MCF 10A (cell line): Measurements from ENCODE around the gene ATMIN. TPM values are rescaled to one million over a fixed set of nuclear protein-coding genes. Genes with fewer than 3 reads are reported as not detected.

ENCODE experiments used
- BruUV-seq: library from RNA; stranded (reverse); fragments of 400-500 nt; replicated peaks from 2 replicates; lab custom pipeline; 2021; lab: Mats Ljungman, UMichigan
- CTCF ChIA-PET: fragments of 300-600 bp; sonication (Branson Sonifier 250); formaldehyde crosslinking; extraction: SDS; loops from one replicate; lab custom pipeline; 2021; ENCODE audit warnings: antibody characterized with exemption, inconsistent platforms; lab: Yijun Ruan, JAX
- POLR2A ChIA-PET: fragments of 300-600, 350-650 bp; sonication (Branson Sonifier 250); formaldehyde crosslinking; extraction: SDS; loops from one replicate; lab custom pipeline; 2020; ENCODE audit warnings: antibody characterized with exemption, inconsistent platforms; lab: Yijun Ruan, JAX
- DNase-seq: peaks from one replicate; pipeline ENCODE4 v3.0.0-alpha.2; 2018; ENCODE audit not compliant: unreplicated experiment
- H3K27ac Mint-ChIP-seq: one replicate; pipeline ENCODE4 v1.8.0; 2022; ENCODE audit warnings: mild to moderate bottlenecking, low read depth, mixed read lengths; ENCODE audit not compliant: unreplicated experiment
- H3K27me3 Mint-ChIP-seq: one replicate; pipeline ENCODE4 v1.8.0; 2022; ENCODE audit warnings: mixed read lengths; ENCODE audit not compliant: insufficient read depth, unreplicated experiment
- H3K36me3 Mint-ChIP-seq: one replicate; pipeline ENCODE4 v1.8.0; 2022; ENCODE audit warnings: mild to moderate bottlenecking, moderate library complexity, mixed read lengths; ENCODE audit not compliant: insufficient read depth, unreplicated experiment
- H3K4me1 Mint-ChIP-seq: one replicate; pipeline ENCODE4 v1.8.0; 2022; ENCODE audit warnings: mixed read lengths; ENCODE audit not compliant: insufficient read depth, unreplicated experiment
- H3K4me3 Mint-ChIP-seq: one replicate; pipeline ENCODE4 v1.8.0; 2022; ENCODE audit warnings: mild to moderate bottlenecking, moderate library complexity, mixed read lengths; ENCODE audit not compliant: unreplicated experiment
- H3K9me3 Mint-ChIP-seq: one replicate; pipeline ENCODE4 v1.8.0; 2022; ENCODE audit warnings: mixed read lengths; ENCODE audit not compliant: unreplicated experiment
- intact Hi-C: fragments of 100-400 bp; cut with micrococcal nuclease; formaldehyde crosslinking; loops from 2 replicates; pipeline ENCODE4 v1.14.1; 2022
- total RNA-seq: library from RNA; stranded (reverse); gene quantifications from 2 replicates; pipeline ENCODE4 v1.2.3, GENCODE V29; 2022
- TF ChIP-seq, protein P1 (sequence below): fragments of 200-600 bp; IDR thresholded peaks from one replicate; pipeline ENCODE4 v1.8.0; 2022; ENCODE audit warnings: antibody characterized with exemption, mild to moderate bottlenecking; ENCODE audit not compliant: unreplicated experiment

ATMIN gene
- total RNA-seq, 1 experiment from 2014 or later = 33.8 TPM

DNA sequence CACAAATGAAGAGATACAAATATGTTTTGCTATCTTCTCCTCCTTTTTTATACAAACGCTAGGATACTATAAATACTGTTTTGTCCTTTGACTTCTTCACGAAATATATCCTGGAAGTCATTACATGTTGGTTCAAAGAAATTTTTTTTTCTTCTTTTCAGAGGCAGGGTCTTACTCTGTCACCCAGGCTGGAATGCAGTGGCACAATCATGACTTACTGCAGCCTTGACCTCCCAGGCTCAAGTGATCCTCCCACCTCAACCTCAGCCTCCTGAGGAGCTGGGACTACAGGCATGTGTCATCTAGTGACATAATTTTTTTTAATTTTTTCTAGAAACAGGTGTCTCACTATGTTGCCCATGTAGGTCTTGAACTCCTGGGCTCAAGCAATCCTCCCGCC is 45.1 kb upstream of the ATMIN start:
- peaks cover 17% of the 10 kb centered on the region for H3K36me3 Mint-ChIP-seq
- no TSS peak for BruUV-seq
- H3K27me3 Mint-ChIP-seq = no peaks in the 10 kb centered on the region
- no peak overlapping the region for H3K27ac Mint-ChIP-seq
- CTCF ChIA-PET = interaction anchor here (0.6 to 1.4 kb wide), 2 partner anchors 16 to 40 kb away, joined by 3 to 4 read pairs; no protein-coding TSS in a partner anchor
- DNase-seq = no peak
- H3K4me3 Mint-ChIP-seq = no peak overlapping the region
- POLR2A ChIA-PET = no interaction called here
- peaks cover 35% of the 10 kb centered on the region for H3K4me1 Mint-ChIP-seq
- intact Hi-C loops = no loop called here
- TF ChIP-seq, protein P1, sequence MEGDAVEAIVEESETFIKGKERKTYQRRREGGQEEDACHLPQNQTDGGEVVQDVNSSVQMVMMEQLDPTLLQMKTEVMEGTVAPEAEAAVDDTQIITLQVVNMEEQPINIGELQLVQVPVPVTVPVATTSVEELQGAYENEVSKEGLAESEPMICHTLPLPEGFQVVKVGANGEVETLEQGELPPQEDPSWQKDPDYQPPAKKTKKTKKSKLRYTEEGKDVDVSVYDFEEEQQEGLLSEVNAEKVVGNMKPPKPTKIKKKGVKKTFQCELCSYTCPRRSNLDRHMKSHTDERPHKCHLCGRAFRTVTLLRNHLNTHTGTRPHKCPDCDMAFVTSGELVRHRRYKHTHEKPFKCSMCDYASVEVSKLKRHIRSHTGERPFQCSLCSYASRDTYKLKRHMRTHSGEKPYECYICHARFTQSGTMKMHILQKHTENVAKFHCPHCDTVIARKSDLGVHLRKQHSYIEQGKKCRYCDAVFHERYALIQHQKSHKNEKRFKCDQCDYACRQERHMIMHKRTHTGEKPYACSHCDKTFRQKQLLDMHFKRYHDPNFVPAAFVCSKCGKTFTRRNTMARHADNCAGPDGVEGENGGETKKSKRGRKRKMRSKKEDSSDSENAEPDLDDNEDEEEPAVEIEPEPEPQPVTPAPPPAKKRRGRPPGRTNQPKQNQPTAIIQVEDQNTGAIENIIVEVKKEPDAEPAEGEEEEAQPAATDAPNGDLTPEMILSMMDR = no peak
- H3K9me3 Mint-ChIP-seq = no peaks in the 10 kb centered on the region

DNA sequence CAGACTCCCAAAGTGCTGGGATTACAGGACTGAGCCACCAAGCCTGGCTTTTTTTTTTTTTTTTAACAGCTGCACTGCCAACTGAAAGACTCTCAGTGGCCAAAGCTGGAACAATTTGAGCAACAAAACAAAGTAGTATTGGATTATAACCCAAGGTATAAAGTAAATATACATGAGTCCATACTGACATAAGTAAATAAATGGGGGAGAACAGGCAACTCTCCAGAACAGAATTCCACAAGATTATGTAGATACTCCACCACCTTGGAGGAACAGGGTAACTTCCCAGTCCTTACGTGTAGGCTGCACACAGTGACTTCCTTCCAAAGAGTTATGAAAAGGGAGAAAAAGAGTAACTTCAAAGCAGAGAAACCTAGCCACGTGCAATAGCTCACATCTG is 44.7 kb upstream of the ATMIN start:
- H3K4me3 Mint-ChIP-seq = no peak overlapping the region
- ChIA-PET CTCF (interaction anchor here (0.6 to 1.4 kb wide), 5 partner anchors 13 to 46 kb away, joined by 3 to 4 read pairs (median 3); partner anchors contain the start of gene ATMIN), POLR2A (no interaction called here)
- no peak for DNase-seq
- H3K9me3 Mint-ChIP-seq = no peaks in the 10 kb centered on the region
- BruUV-seq = no TSS peak
- no peak overlapping the region for H3K27ac Mint-ChIP-seq
- TF ChIP-seq, protein P1 = no peak
- H3K27me3 Mint-ChIP-seq = no peaks in the 10 kb centered on the region
- intact Hi-C loops = no loop called here
- peaks cover 35% of the 10 kb centered on the region for H3K4me1 Mint-ChIP-seq
- peaks cover 17% of the 10 kb centered on the region for H3K36me3 Mint-ChIP-seq

DNA sequence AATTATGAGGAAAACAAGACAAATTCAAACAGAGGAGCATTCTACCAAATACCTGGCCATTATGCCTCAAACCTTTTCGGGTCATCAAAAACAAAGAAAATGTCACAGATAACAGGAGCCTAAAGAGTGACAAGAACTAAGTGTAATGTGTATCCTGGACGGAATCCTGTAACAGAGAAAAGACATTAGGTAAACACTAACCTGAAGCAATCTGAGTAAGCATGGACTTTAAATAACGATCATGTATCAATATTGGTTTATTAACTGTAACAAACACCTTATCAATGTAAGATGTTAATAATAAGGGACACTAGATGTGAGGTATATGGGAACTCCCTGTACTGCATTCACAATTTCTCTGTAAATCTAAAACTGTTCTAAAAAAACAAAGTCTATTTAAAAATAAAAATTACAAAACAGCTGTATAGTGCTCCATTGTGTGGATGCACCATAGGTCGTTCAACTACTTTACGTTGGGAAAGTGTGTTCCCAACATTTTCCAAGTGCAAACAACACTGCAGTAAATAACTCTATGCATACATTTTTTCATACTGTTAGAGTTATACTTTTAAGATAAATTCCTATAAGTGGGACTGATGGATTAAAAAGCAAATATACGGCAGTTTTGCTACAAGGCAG is 43.7 kb upstream of the ATMIN start:
- no TSS peak for BruUV-seq
- no peak overlapping the region for H3K27ac Mint-ChIP-seq
- CTCF ChIA-PET = interaction anchor here (0.8 to 1.3 kb wide), 4 partner anchors 8 to 45 kb away, joined by 3 read pairs; partner anchors contain the start of gene ATMIN

More for the DNA sequence above, 43.7 kb upstream of the ATMIN start:
- intact Hi-C loops = no loop called here
- no peak for DNase-seq
- H3K36me3 Mint-ChIP-seq = peaks cover 17% of the 10 kb centered on the region
- H3K9me3 Mint-ChIP-seq = no peaks in the 10 kb centered on the region
- POLR2A ChIA-PET = interaction anchor here (1.0 to 3.3 kb wide), 2 partner anchors 12 to 44 kb away, joined by 3 to 64 read pairs; partner anchors contain the start of genes ATMIN, CENPN and CMC2
- no peak overlapping the region for H3K4me3 Mint-ChIP-seq
- H3K27me3 Mint-ChIP-seq = no peaks in the 10 kb centered on the region
- peaks cover 28% of the 10 kb centered on the region for H3K4me1 Mint-ChIP-seq
- TF ChIP-seq, protein P1 = no peak
